DND-41 (cell line): ENCODE data around the gene MGAT5B.

Experiments
- EZH2 ChIP-seq: IDR thresholded peaks from 3 replicates; pipeline ENCODE4 v1.6.1; 2012; ENCODE audit warnings: borderline replicate concordance, low read depth, mild to moderate bottlenecking, moderate library complexity, low read length, inconsistent platforms; ENCODE audit not compliant: severe bottlenecking
- TF ChIP-seq, protein P1 (sequence below): IDR thresholded peaks from 2 replicates; pipeline ENCODE4 v1.5.1; 2012; ENCODE audit warnings: borderline replicate concordance, low read length, moderate library complexity, mild to moderate bottlenecking; ENCODE audit not compliant: poor library complexity, severe bottlenecking; ENCODE audit errors: extremely low read depth

DNA sequence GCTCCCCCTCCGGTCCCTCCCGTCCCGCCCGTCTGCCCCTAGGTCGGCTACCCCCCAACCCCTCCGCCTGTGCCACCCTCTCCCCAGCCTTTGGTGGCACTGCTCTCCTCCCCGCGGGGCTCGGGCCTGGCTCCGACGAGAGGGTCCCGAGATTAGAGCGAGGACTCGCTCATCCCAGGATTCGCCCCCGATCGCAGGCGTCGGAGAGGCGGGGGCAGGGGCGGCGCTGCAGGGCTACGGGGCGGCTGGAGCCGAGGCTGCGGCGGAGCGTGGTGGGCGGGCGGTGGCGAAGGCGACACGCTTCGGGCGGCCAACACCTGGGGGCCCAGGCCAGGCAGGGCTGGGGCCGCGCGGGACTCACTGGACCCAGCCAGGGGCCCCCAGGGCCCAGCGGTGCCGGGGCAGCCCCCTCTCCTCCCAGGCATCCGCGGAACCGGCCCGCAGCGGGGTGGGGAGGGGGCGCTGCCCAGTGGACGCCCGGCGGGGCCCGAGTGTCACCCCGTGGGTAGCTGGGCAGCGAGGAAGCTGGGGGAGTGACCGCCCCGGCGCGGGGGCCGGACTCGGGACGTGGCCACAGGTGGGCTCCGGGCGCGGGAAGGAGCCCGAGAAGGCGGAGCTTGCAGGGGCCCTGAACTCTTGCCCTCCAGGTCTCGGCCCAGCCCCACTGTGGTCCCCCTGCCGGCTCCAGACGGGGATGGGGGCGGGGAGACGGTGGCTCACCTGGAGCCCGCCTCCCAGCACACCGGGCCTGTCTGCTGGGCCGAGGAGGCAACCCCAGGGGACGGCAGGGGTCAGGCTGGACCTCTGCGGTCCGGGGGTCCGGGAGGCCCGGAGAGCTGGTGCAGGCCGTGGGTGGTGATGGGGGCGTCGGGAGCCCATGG, 1.5 kb downstream of the MGAT5B start:
- TF ChIP-seq, protein P1, sequence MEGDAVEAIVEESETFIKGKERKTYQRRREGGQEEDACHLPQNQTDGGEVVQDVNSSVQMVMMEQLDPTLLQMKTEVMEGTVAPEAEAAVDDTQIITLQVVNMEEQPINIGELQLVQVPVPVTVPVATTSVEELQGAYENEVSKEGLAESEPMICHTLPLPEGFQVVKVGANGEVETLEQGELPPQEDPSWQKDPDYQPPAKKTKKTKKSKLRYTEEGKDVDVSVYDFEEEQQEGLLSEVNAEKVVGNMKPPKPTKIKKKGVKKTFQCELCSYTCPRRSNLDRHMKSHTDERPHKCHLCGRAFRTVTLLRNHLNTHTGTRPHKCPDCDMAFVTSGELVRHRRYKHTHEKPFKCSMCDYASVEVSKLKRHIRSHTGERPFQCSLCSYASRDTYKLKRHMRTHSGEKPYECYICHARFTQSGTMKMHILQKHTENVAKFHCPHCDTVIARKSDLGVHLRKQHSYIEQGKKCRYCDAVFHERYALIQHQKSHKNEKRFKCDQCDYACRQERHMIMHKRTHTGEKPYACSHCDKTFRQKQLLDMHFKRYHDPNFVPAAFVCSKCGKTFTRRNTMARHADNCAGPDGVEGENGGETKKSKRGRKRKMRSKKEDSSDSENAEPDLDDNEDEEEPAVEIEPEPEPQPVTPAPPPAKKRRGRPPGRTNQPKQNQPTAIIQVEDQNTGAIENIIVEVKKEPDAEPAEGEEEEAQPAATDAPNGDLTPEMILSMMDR = no peak
- no peak for TF ChIP-seq EZH2
